ENCODE measurements around the gene VTN.

The VTN gene

GRCh38 chr17:28317966-28318758 is 51.9 kb downstream of the VTN start:
- peak overlapping the region; percentile 91 for H3K27ac ChIP-seq
- TF ChIP-seq CTCF (conservative IDR thresholded peaks at IDR 0.05) (no peak), ZFX (IDR thresholded peaks at IDR 0.05) (peak; percentile 72)
